Calu3 (cell line): ENCODE results near the gene ALK. TPM values are rescaled to one million over a fixed set of nuclear protein-coding genes. Genes with fewer than 3 reads are reported as not detected.
"Not testable (repeated sequence)": the region's sequence is repeated elsewhere in the genome, so short reads cannot be mapped to it uniquely, and the experiment has no call there.

Experiments used
- BruUV-seq: library from RNA; stranded (reverse); fragments of 400-500 nt; replicated peaks from 2 replicates; lab custom pipeline; 2021; lab: Mats Ljungman, UMichigan
- CTCF ChIA-PET: fragments of 300-600 bp; sonication (Branson Sonifier 250); formaldehyde crosslinking; loops from one replicate; lab custom pipeline; 2022; ENCODE audit warnings: antibody characterized with exemption; lab: Charles Lee
- DNase-seq: peaks from one replicate; pipeline ENCODE4 v3.0.0; 2022
- H3K27ac Mint-ChIP-seq: one replicate; pipeline ENCODE4 v1.8.0; 2022; ENCODE audit warnings: mixed read lengths; ENCODE audit not compliant: unreplicated experiment
- H3K27me3 Mint-ChIP-seq: one replicate; pipeline ENCODE4 v1.8.0; 2022; ENCODE audit warnings: mixed read lengths; ENCODE audit not compliant: unreplicated experiment
- H3K36me3 Mint-ChIP-seq: one replicate; pipeline ENCODE4 v1.8.0; 2022; ENCODE audit warnings: mild to moderate bottlenecking, moderate library complexity, mixed read lengths; ENCODE audit not compliant: insufficient read depth, unreplicated experiment
- H3K4me1 Mint-ChIP-seq: one replicate; pipeline ENCODE4 v1.8.0; 2022; ENCODE audit warnings: mild to moderate bottlenecking, low read depth, mixed read lengths; ENCODE audit not compliant: unreplicated experiment
- H3K4me3 Mint-ChIP-seq: one replicate; pipeline ENCODE4 v1.8.0; 2022; ENCODE audit warnings: mild to moderate bottlenecking, low read depth, moderate library complexity, mixed read lengths; ENCODE audit not compliant: unreplicated experiment
- H3K9me3 Mint-ChIP-seq: one replicate; pipeline ENCODE4 v1.8.0; 2022; ENCODE audit warnings: low read depth, mixed read lengths; ENCODE audit not compliant: unreplicated experiment
- intact Hi-C: fragments of 100-400 bp; cut with micrococcal nuclease; formaldehyde crosslinking; loops from one replicate; pipeline ENCODE4 v1.10.0; 2022; ENCODE audit not compliant: unreplicated experiment
- total RNA-seq: library from RNA; stranded (reverse); gene quantifications from 2 replicates; pipeline ENCODE4 v1.2.3, GENCODE V29; 2022
- TF ChIP-seq, protein P1 (sequence below): fragments of 200-600 bp; IDR thresholded peaks from one replicate; pipeline ENCODE4 v1.8.0; 2022; ENCODE audit warnings: antibody characterized with exemption; ENCODE audit not compliant: unreplicated experiment

The ALK gene
- total RNA-seq, 1 experiment from 2014 or later = not detected

DNA sequence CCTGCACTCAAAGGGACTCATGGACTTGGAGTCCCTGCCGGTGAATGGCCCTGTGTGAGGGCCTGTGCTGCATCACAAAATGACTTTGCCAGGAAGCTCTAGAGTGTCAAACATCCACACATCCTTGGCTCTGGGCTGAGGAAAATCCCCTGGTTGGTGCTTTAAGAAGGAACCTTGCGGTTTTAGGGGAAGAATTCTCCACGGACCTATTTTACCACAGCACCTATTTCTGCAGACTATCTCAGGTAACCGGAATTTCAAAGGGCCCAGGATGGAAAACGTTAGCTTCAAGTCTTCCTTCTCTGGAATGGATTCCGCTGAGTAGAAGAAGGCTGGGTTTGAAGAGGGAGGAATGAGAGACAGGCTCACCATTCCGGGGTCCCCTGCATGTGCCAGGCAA, 166.2 kb downstream of the ALK start:
- Mint-ChIP-seq H3K4me3 (no peak overlapping the region), H3K4me1 (peaks cover 16% of the 10 kb centered on the region), H3K9me3 (peaks cover 2% of the 10 kb centered on the region), H3K27ac (no peak overlapping the region), H3K27me3 (peaks cover 7% of the 10 kb centered on the region), H3K36me3 (peaks cover 5% of the 10 kb centered on the region)
- TF ChIP-seq, protein P1, sequence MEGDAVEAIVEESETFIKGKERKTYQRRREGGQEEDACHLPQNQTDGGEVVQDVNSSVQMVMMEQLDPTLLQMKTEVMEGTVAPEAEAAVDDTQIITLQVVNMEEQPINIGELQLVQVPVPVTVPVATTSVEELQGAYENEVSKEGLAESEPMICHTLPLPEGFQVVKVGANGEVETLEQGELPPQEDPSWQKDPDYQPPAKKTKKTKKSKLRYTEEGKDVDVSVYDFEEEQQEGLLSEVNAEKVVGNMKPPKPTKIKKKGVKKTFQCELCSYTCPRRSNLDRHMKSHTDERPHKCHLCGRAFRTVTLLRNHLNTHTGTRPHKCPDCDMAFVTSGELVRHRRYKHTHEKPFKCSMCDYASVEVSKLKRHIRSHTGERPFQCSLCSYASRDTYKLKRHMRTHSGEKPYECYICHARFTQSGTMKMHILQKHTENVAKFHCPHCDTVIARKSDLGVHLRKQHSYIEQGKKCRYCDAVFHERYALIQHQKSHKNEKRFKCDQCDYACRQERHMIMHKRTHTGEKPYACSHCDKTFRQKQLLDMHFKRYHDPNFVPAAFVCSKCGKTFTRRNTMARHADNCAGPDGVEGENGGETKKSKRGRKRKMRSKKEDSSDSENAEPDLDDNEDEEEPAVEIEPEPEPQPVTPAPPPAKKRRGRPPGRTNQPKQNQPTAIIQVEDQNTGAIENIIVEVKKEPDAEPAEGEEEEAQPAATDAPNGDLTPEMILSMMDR = no peak
- BruUV-seq = no TSS peak
- intact Hi-C loops = no loop called here
- CTCF ChIA-PET = no interaction called here
- DNase-seq = no peak

- Mint-ChIP-seq H3K36me3 (peaks cover 6% of the 10 kb centered on the region), H3K27me3 (no peaks in the 10 kb centered on the region), H3K27ac (no peak overlapping the region), H3K4me3 (no peak overlapping the region), H3K4me1 (peaks cover 27% of the 10 kb centered on the region), H3K9me3 (peaks cover 2% of the 10 kb centered on the region)
- BruUV-seq = no TSS peak
- CTCF ChIA-PET = no interaction called here
- TF ChIP-seq, protein P1 = no peak
- DNase-seq = no peak
- intact Hi-C loops = no loop called here
Observed at GRCh38 chr2:29753671-29754444, 167.5 kb downstream of the ALK start.

- H3K4me3 Mint-ChIP-seq = no peak overlapping the region
- peaks cover 38% of the 10 kb centered on the region for H3K4me1 Mint-ChIP-seq
- H3K27me3 Mint-ChIP-seq = no peaks in the 10 kb centered on the region
- intact Hi-C loops = no loop called here
- peaks cover 11% of the 10 kb centered on the region for H3K36me3 Mint-ChIP-seq
- BruUV-seq = no TSS peak
- peaks cover 2% of the 10 kb centered on the region for H3K9me3 Mint-ChIP-seq
- CTCF ChIA-PET = interaction anchor here (0.7 to 1.1 kb wide), 3 partner anchors 13 to 195 kb away, joined by 3 to 5 read pairs (median 3); no protein-coding TSS in a partner anchor
- DNase-seq = no peak
- TF ChIP-seq, protein P1 = no peak
- peak overlapping the region; percentile 72 for H3K27ac Mint-ChIP-seq
Observed at GRCh38 chr2:29751390-29751789, 170.0 kb downstream of the ALK start.

GRCh38 chr2:29750463-29750862, 170.9 kb downstream of the ALK start:
- DNase-seq, intact Hi-C loops, H3K27me3 Mint-ChIP-seq, H3K9me3 Mint-ChIP-seq, H3K4me3 Mint-ChIP-seq, BruUV-seq: not testable (repeated sequence)
- H3K27ac Mint-ChIP-seq = peak overlapping the region; percentile 72
- CTCF ChIA-PET = interaction anchor here (0.9 to 1.1 kb wide), 2 partner anchors 12 to 76 kb away, joined by 3 read pairs; no protein-coding TSS in a partner anchor
- H3K4me1 Mint-ChIP-seq = peaks cover 36% of the 10 kb centered on the region
- H3K36me3 Mint-ChIP-seq = peaks cover 11% of the 10 kb centered on the region

- DNase-seq = no peak
- CTCF ChIA-PET = no interaction called here
- H3K27ac Mint-ChIP-seq = peak overlapping the region; percentile 66
- no peak overlapping the region for H3K4me3 Mint-ChIP-seq
- H3K36me3 Mint-ChIP-seq = peaks cover 11% of the 10 kb centered on the region
- no peaks in the 10 kb centered on the region for H3K27me3 Mint-ChIP-seq
- intact Hi-C loops = no loop called here
- peaks cover 2% of the 10 kb centered on the region for H3K9me3 Mint-ChIP-seq
- peaks cover 36% of the 10 kb centered on the region for H3K4me1 Mint-ChIP-seq
- no TSS peak for BruUV-seq
- TF ChIP-seq, protein P1 = no peak
Observed at GRCh38 chr2:29749843-29750242, 171.5 kb downstream of the ALK start.
